HEK293 (cell line): ENCODE measurements around the gene VASP.

Source experiments
- BCL11A ChIP-seq: fragments of 450-650 bp; formaldehyde crosslinking; IDR thresholded peaks from 2 replicates; pipeline ENCODE4 v1.5.1; 2016; ENCODE audit warnings: low read depth, missing biosample characterization, missing genetic modification characterization
- GLI4 ChIP-seq: fragments of 450-650 bp; formaldehyde crosslinking; IDR thresholded peaks from 2 replicates; pipeline ENCODE4 v1.5.1; 2016; ENCODE audit warnings: missing biosample characterization, missing genetic modification characterization
- SP7 ChIP-seq: fragments of 450-650 bp; formaldehyde crosslinking; IDR thresholded peaks from 2 replicates; pipeline ENCODE4 v1.5.1; 2016; ENCODE audit warnings: missing biosample characterization, missing genetic modification characterization
- ZBTB1 ChIP-seq: fragments of 450-650 bp; formaldehyde crosslinking; IDR thresholded peaks from 2 replicates; pipeline ENCODE4 v1.5.1; 2016; ENCODE audit warnings: missing biosample characterization, missing genetic modification characterization
- ZBTB20 ChIP-seq: fragments of 450-650 bp; formaldehyde crosslinking; IDR thresholded peaks from 2 replicates; pipeline ENCODE4 v1.5.1; 2016; ENCODE audit warnings: missing biosample characterization, missing genetic modification characterization
- ZBTB48 ChIP-seq: fragments of 450-650 bp; formaldehyde crosslinking; IDR thresholded peaks from 2 replicates; pipeline ENCODE4 v1.5.1; 2016; ENCODE audit warnings: missing biosample characterization, missing genetic modification characterization
- ZBTB7A ChIP-seq: fragments of 450-650 bp; formaldehyde crosslinking; IDR thresholded peaks from 2 replicates; pipeline ENCODE4 v1.5.1; 2016; ENCODE audit warnings: low read depth, missing biosample characterization, missing genetic modification characterization
- ZNF112 ChIP-seq: fragments of 450-650 bp; formaldehyde crosslinking; IDR thresholded peaks from 2 replicates; pipeline ENCODE4 v1.5.0; 2017; ENCODE audit warnings: missing biosample characterization, missing genetic modification characterization
- ZNF221 ChIP-seq: fragments of 450-650 bp; formaldehyde crosslinking; IDR thresholded peaks from 2 replicates; pipeline ENCODE4 v1.5.1; 2017; ENCODE audit warnings: missing biosample characterization, missing genetic modification characterization, borderline replicate concordance
- ZNF302 ChIP-seq: fragments of 450-650 bp; formaldehyde crosslinking; IDR thresholded peaks from 2 replicates; pipeline ENCODE4 v1.5.1; 2016; ENCODE audit warnings: missing biosample characterization, missing genetic modification characterization, low read depth
- ZNF324 ChIP-seq: fragments of 450-650 bp; formaldehyde crosslinking; IDR thresholded peaks from 2 replicates; pipeline ENCODE4 v1.5.1; 2016; ENCODE audit warnings: missing biosample characterization, missing genetic modification characterization
- ZNF335 ChIP-seq: fragments of 450-650 bp; formaldehyde crosslinking; conservative IDR thresholded peaks from 2 replicates; pipeline ENCODE4 v1.5.1; 2016; ENCODE audit warnings: missing biosample characterization, missing genetic modification characterization
- ZNF473 ChIP-seq: fragments of 450-650 bp; formaldehyde crosslinking; IDR thresholded peaks from 2 replicates; pipeline ENCODE4 v1.5.1; 2017; ENCODE audit warnings: missing biosample characterization, missing genetic modification characterization
- ZNF521 ChIP-seq: fragments of 450-650 bp; formaldehyde crosslinking; IDR thresholded peaks from 2 replicates; pipeline ENCODE4 v1.5.1; 2017; ENCODE audit warnings: missing biosample characterization, mild to moderate bottlenecking, missing genetic modification characterization
- ZNF529 ChIP-seq: fragments of 450-650 bp; formaldehyde crosslinking; IDR thresholded peaks from 2 replicates; pipeline ENCODE4 v1.5.1; 2017; ENCODE audit warnings: missing genetic modification characterization, missing biosample characterization; ENCODE audit not compliant: insufficient replicate concordance
- ZNF664 ChIP-seq: fragments of 450-650 bp; formaldehyde crosslinking; IDR thresholded peaks from 2 replicates; pipeline ENCODE4 v1.5.1; 2016; ENCODE audit warnings: missing biosample characterization, missing genetic modification characterization
- ZNF768 ChIP-seq: fragments of 450-650 bp; formaldehyde crosslinking; IDR thresholded peaks from 2 replicates; pipeline ENCODE4 v1.5.1; 2018; ENCODE audit warnings: missing biosample characterization, mild to moderate bottlenecking, missing genetic modification characterization
- ZSCAN16 ChIP-seq: fragments of 450-650 bp; formaldehyde crosslinking; IDR thresholded peaks from 2 replicates; pipeline ENCODE4 v1.5.1; 2016; ENCODE audit warnings: missing biosample characterization, missing genetic modification characterization
- TF ChIP-seq, protein P1 (sequence below): fragments of 450-650 bp; formaldehyde crosslinking; IDR thresholded peaks from 2 replicates; pipeline ENCODE4 v1.5.1; 2016; ENCODE audit warnings: missing biosample characterization, missing genetic modification characterization
- TF ChIP-seq, protein P2 (sequence below): fragments of 450-650 bp; formaldehyde crosslinking; IDR thresholded peaks from 2 replicates; pipeline ENCODE4 v1.5.1; 2016; ENCODE audit warnings: missing biosample characterization, missing genetic modification characterization
- TF ChIP-seq, protein P3 (sequence below): fragments of 450-650 bp; formaldehyde crosslinking; IDR thresholded peaks from 2 replicates; pipeline ENCODE4 v1.5.1; 2016; ENCODE audit warnings: missing biosample characterization, missing genetic modification characterization, borderline replicate concordance
- TF ChIP-seq, protein P4 (sequence below): fragments of 450-650 bp; formaldehyde crosslinking; IDR thresholded peaks from 2 replicates; pipeline ENCODE4 v1.5.1; 2016; ENCODE audit warnings: missing biosample characterization, missing genetic modification characterization
- TF ChIP-seq, protein P5 (sequence below): fragments of 450-650 bp; formaldehyde crosslinking; IDR thresholded peaks from 2 replicates; pipeline ENCODE4 v1.5.1; 2017; ENCODE audit warnings: missing biosample characterization, missing genetic modification characterization
- TF ChIP-seq, protein P6 (sequence below): fragments of 450-650 bp; formaldehyde crosslinking; IDR thresholded peaks from 2 replicates; pipeline ENCODE4 v1.5.1; 2016; ENCODE audit warnings: missing biosample characterization, missing genetic modification characterization, borderline replicate concordance

The VASP gene

DNA sequence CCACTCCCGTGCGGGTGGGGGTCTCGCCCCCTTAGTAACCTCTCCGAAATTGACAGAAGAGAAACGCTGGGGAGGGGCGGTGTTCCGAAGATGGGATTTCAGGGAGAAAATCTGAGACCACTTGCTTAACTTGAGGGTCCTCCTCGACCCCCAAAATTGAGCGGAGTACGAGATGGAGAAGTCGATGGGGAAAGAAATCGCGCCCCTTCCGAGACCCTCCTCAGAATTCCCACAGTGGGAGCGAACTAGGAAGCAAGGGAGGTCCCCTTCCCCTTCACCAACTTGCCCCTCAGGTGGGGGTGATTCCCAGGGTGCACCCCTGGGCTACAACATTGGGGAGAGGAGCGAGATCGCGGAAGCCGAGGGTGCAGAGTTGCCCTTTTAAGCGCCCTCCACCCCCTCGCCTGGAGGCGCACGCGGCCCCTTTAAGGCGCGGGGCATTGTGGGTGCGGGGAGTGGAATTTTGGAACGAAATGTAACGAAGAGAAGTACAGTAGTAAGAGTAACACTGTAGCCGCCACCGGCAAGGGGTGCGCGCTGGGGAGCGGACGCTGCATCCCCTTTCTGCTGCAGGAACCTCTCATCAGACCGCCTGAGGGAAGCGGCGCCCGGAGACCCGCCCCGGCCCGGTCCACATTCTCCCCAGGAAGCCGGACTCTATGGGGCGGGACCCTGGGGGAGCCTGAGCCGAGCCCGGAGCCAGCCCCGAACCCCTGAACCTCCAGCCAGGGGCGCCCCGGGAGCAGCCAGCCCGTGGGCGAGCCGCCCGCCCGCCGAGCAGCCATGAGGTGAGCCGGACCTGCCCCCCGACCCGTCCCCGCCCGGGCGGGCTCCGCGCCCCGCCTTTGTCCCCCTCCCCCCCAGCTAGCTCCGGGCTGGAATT lies at the start of gene VASP (continued):
- TF ChIP-seq, protein P1, sequence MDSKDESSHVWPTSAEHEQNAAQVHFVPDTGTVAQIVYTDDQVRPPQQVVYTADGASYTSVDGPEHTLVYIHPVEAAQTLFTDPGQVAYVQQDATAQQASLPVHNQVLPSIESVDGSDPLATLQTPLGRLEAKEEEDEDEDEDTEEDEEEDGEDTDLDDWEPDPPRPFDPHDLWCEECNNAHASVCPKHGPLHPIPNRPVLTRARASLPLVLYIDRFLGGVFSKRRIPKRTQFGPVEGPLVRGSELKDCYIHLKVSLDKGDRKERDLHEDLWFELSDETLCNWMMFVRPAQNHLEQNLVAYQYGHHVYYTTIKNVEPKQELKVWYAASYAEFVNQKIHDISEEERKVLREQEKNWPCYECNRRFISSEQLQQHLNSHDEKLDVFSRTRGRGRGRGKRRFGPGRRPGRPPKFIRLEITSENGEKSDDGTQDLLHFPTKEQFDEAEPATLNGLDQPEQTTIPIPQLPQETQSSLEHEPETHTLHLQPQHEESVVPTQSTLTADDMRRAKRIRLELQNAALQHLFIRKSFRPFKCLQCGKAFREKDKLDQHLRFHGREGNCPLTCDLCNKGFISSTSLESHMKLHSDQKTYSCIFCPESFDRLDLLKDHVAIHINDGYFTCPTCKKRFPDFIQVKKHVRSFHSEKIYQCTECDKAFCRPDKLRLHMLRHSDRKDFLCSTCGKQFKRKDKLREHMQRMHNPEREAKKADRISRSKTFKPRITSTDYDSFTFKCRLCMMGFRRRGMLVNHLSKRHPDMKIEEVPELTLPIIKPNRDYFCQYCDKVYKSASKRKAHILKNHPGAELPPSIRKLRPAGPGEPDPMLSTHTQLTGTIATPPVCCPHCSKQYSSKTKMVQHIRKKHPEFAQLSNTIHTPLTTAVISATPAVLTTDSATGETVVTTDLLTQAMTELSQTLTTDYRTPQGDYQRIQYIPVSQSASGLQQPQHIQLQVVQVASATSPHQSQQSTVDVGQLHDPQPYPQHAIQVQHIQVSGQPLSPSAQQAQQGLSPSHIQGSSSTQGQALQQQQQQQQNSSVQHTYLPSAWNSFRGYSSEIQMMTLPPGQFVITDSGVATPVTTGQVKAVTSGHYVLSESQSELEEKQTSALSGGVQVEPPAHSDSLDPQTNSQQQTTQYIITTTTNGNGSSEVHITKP, result peak; percentile 77
- TF ChIP-seq, protein P2, sequence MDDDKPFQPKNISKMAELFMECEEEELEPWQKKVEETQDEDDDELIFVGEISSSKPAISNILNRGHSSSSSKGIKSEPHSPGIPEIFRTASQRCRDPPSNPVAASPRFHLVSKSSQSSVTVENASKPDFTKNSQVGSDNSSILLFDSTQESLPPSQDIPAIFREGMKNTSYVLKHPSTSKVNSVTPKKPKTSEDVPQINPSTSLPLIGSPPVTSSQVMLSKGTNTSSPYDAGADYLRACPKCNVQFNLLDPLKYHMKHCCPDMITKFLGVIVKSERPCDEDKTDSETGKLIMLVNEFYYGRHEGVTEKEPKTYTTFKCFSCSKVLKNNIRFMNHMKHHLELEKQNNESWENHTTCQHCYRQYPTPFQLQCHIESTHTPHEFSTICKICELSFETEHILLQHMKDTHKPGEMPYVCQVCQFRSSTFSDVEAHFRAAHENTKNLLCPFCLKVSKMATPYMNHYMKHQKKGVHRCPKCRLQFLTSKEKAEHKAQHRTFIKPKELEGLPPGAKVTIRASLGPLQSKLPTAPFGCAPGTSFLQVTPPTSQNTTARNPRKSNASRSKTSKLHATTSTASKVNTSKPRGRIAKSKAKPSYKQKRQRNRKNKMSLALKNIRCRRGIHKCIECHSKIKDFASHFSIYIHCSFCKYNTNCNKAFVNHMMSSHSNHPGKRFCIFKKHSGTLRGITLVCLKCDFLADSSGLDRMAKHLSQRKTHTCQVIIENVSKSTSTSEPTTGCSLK (tag by site-specific recombination), result no peak
- TF ChIP-seq ZNF473, result no peak
- TF ChIP-seq, protein P3, sequence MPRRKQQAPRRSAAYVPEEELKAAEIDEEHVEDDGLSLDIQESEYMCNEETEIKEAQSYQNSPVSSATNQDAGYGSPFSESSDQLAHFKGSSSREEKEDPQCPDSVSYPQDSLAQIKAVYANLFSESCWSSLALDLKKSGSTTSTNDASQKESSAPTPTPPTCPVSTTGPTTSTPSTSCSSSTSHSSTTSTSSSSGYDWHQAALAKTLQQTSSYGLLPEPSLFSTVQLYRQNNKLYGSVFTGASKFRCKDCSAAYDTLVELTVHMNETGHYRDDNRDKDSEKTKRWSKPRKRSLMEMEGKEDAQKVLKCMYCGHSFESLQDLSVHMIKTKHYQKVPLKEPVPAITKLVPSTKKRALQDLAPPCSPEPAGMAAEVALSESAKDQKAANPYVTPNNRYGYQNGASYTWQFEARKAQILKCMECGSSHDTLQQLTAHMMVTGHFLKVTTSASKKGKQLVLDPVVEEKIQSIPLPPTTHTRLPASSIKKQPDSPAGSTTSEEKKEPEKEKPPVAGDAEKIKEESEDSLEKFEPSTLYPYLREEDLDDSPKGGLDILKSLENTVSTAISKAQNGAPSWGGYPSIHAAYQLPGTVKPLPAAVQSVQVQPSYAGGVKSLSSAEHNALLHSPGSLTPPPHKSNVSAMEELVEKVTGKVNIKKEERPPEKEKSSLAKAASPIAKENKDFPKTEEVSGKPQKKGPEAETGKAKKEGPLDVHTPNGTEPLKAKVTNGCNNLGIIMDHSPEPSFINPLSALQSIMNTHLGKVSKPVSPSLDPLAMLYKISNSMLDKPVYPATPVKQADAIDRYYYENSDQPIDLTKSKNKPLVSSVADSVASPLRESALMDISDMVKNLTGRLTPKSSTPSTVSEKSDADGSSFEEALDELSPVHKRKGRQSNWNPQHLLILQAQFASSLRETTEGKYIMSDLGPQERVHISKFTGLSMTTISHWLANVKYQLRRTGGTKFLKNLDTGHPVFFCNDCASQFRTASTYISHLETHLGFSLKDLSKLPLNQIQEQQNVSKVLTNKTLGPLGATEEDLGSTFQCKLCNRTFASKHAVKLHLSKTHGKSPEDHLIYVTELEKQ (tag by site-specific recombination), result no peak
- TF ChIP-seq, protein P4, sequence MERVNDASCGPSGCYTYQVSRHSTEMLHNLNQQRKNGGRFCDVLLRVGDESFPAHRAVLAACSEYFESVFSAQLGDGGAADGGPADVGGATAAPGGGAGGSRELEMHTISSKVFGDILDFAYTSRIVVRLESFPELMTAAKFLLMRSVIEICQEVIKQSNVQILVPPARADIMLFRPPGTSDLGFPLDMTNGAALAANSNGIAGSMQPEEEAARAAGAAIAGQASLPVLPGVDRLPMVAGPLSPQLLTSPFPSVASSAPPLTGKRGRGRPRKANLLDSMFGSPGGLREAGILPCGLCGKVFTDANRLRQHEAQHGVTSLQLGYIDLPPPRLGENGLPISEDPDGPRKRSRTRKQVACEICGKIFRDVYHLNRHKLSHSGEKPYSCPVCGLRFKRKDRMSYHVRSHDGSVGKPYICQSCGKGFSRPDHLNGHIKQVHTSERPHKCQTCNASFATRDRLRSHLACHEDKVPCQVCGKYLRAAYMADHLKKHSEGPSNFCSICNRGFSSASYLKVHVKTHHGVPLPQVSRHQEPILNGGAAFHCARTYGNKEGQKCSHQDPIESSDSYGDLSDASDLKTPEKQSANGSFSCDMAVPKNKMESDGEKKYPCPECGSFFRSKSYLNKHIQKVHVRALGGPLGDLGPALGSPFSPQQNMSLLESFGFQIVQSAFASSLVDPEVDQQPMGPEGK (tag by site-specific recombination), result peak; percentile 12
- TF ChIP-seq, protein P5, sequence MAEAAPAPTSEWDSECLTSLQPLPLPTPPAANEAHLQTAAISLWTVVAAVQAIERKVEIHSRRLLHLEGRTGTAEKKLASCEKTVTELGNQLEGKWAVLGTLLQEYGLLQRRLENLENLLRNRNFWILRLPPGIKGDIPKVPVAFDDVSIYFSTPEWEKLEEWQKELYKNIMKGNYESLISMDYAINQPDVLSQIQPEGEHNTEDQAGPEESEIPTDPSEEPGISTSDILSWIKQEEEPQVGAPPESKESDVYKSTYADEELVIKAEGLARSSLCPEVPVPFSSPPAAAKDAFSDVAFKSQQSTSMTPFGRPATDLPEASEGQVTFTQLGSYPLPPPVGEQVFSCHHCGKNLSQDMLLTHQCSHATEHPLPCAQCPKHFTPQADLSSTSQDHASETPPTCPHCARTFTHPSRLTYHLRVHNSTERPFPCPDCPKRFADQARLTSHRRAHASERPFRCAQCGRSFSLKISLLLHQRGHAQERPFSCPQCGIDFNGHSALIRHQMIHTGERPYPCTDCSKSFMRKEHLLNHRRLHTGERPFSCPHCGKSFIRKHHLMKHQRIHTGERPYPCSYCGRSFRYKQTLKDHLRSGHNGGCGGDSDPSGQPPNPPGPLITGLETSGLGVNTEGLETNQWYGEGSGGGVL, result peak; percentile 58
- peak; percentile 79 for TF ChIP-seq ZBTB48
- TF ChIP-seq, protein P6, sequence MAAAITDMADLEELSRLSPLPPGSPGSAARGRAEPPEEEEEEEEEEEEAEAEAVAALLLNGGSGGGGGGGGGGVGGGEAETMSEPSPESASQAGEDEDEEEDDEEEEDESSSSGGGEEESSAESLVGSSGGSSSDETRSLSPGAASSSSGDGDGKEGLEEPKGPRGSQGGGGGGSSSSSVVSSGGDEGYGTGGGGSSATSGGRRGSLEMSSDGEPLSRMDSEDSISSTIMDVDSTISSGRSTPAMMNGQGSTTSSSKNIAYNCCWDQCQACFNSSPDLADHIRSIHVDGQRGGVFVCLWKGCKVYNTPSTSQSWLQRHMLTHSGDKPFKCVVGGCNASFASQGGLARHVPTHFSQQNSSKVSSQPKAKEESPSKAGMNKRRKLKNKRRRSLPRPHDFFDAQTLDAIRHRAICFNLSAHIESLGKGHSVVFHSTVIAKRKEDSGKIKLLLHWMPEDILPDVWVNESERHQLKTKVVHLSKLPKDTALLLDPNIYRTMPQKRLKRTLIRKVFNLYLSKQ (tag by site-specific recombination), result no peak
- TF ChIP-seq ZNF221 (tag by site-specific recombination), result no peak
- TF ChIP-seq ZBTB1 (tag by site-specific recombination), result no peak
- no peak for TF ChIP-seq BCL11A (tag by site-specific recombination)
- no peak for TF ChIP-seq ZNF768 (tag by site-specific recombination)
- no peak for TF ChIP-seq ZNF324 (tag by site-specific recombination)
- TF ChIP-seq ZNF335, result peak; percentile 63
- TF ChIP-seq ZNF112 (tag by site-specific recombination), result no peak
- no peak for TF ChIP-seq ZNF521 (tag by site-specific recombination)
- TF ChIP-seq ZSCAN16 (tag by site-specific recombination), result no peak
- TF ChIP-seq ZNF302 (tag by site-specific recombination), result no peak
- TF ChIP-seq ZBTB20, result peak; percentile 61; the same call in 1 of the 2 replicates
- TF ChIP-seq ZNF529 (tag by site-specific recombination), result no peak
- TF ChIP-seq ZBTB7A (tag by site-specific recombination), result peak; percentile 70; the same call in 1 of the 2 replicates
- no peak for TF ChIP-seq ZNF664
- peak; percentile 19; the same call in 1 of the 2 replicates for TF ChIP-seq SP7 (tag by site-specific recombination)
- no peak for TF ChIP-seq GLI4
